GM06990 (cell line): ENCODE results near the gene CAMTA1.

Source experiments
- DNase-seq: peaks from one replicate; pipeline ENCODE4 v3.0.0-alpha.2; 2011; ENCODE audit not compliant: insufficient read length; ENCODE audit errors: extremely low read depth
- H3K27me3 ChIP-seq: replicated peaks from 2 replicates; pipeline ENCODE4 v1.6.0; 2011; ENCODE audit warnings: low read length; ENCODE audit not compliant: control insufficient read depth, insufficient read depth
- H3K36me3 ChIP-seq: 2 replicates; pipeline ENCODE4 v1.5.1; 2011; ENCODE audit warnings: low read length; ENCODE audit not compliant: control insufficient read depth, insufficient read depth
- H3K4me3 ChIP-seq: replicated peaks from 2 replicates; pipeline ENCODE4 v1.5.1; 2011; ENCODE audit warnings: low read depth, mild to moderate bottlenecking, control low read depth, low read length
- CTCF ChIP-seq: IDR thresholded peaks from 2 replicates; pipeline ENCODE4 v1.5.1; 2011; ENCODE audit warnings: low read length, control low read depth, mild to moderate bottlenecking, inconsistent platforms; ENCODE audit not compliant: insufficient read depth, poor library complexity, severe bottlenecking

CAMTA1 gene

GRCh38 chr1:7615138-7615537 is 829.9 kb downstream of the CAMTA1 start:
- Histone ChIP-seq H3K36me3 (no peaks in the 10 kb centered on the region), H3K27me3 (peaks cover 1% of the 10 kb centered on the region), H3K4me3 (no peak overlapping the region)
- DNase-seq, result no peak
- TF ChIP-seq CTCF, result no peak

- no peak for DNase-seq
- TF ChIP-seq CTCF, result no peak
- no peak overlapping the region for H3K4me3 ChIP-seq
- peaks cover 1% of the 10 kb centered on the region for H3K27me3 ChIP-seq
- no peaks in the 10 kb centered on the region for H3K36me3 ChIP-seq
Observed at GRCh38 chr1:7616076-7616832, 831.0 kb downstream of the CAMTA1 start.

GRCh38 chr1:7616953-7617352 is 831.7 kb downstream of the CAMTA1 start:
- peaks cover 1% of the 10 kb centered on the region for H3K27me3 ChIP-seq

GRCh38 chr1:7617826-7618225 is 832.6 kb downstream of the CAMTA1 start:
- TF ChIP-seq CTCF, result no peak
- no peak overlapping the region for H3K4me3 ChIP-seq
- H3K27me3 ChIP-seq, result peaks cover 1% of the 10 kb centered on the region
- H3K36me3 ChIP-seq, result no peaks in the 10 kb centered on the region
- DNase-seq, result no peak

More at GRCh38 chr1:7616953-7617352, 831.7 kb downstream of the CAMTA1 start:
- TF ChIP-seq CTCF, result no peak
- H3K4me3 ChIP-seq, result no peak overlapping the region
- no peaks in the 10 kb centered on the region for H3K36me3 ChIP-seq
- no peak for DNase-seq

GRCh38 chr1:7620196-7620595 is 834.9 kb downstream of the CAMTA1 start:
- TF ChIP-seq CTCF, result no peak
- no peaks in the 10 kb centered on the region; the same call in none of the 2 replicates for H3K27me3 ChIP-seq
- H3K36me3 ChIP-seq, result no peaks in the 10 kb centered on the region
- no peak overlapping the region for H3K4me3 ChIP-seq
- DNase-seq, result no peak
